GM18505 (cell line): ENCODE data around the gene PGBD5.

ENCODE experiments used
- ATAC-seq: cut with Tn5 transposase; IDR thresholded peaks from one replicate; pipeline ENCODE4 v1.9.1; 2021; ENCODE audit not compliant: unreplicated experiment
- POLR2A ChIP-seq: IDR thresholded peaks from 4 replicates; pipeline ENCODE4 v1.6.1; 2011; ENCODE audit warnings: borderline replicate concordance; ENCODE audit not compliant: insufficient read depth, insufficient read length; ENCODE audit errors: extremely low read depth

The PGBD5 gene

GRCh38 chr1:230365723-230366307, 60.3 kb downstream of the PGBD5 start:
- TF ChIP-seq POLR2A: no peak
- ATAC-seq: no peak

GRCh38 chr1:230362949-230363348, 63.2 kb downstream of the PGBD5 start:
- no peak for TF ChIP-seq POLR2A
- ATAC-seq: no peak

GRCh38 chr1:230361941-230362340, 64.2 kb downstream of the PGBD5 start:
- TF ChIP-seq POLR2A: no peak
- no peak for ATAC-seq

GRCh38 chr1:230359992-230360668, 66.0 kb downstream of the PGBD5 start:
- no peak for ATAC-seq
- TF ChIP-seq POLR2A: no peak

GRCh38 chr1:230356869-230357794, 69.0 kb downstream of the PGBD5 start:
- TF ChIP-seq POLR2A: no peak
- ATAC-seq: no peak

GRCh38 chr1:230356190-230356589, 69.9 kb downstream of the PGBD5 start:
- TF ChIP-seq POLR2A: no peak
- ATAC-seq: no peak

- no peak for ATAC-seq
- no peak for TF ChIP-seq POLR2A
Measured at GRCh38 chr1:230355594-230355993, 70.5 kb downstream of the PGBD5 start.

GRCh38 chr1:230355128-230355527, 71.0 kb downstream of the PGBD5 start:
- no peak for TF ChIP-seq POLR2A
- no peak for ATAC-seq

- no peak for TF ChIP-seq POLR2A
- ATAC-seq: no peak
Measured at GRCh38 chr1:230354005-230354404, 72.1 kb downstream of the PGBD5 start.

- no peak for ATAC-seq
- no peak for TF ChIP-seq POLR2A
Measured at GRCh38 chr1:230352537-230352936, 73.6 kb downstream of the PGBD5 start.

GRCh38 chr1:230351983-230352382, 74.1 kb downstream of the PGBD5 start:
- TF ChIP-seq POLR2A: no peak
- no peak for ATAC-seq

- no peak for ATAC-seq
- no peak for TF ChIP-seq POLR2A
Measured at GRCh38 chr1:230351514-230351913, 74.6 kb downstream of the PGBD5 start.

- TF ChIP-seq POLR2A: no peak
- ATAC-seq: no peak
Measured at GRCh38 chr1:230350208-230350921, 75.8 kb downstream of the PGBD5 start.
